ENCODE measurements around the gene CYP3A7.
A peak's percentile ranks its signal among the peaks of the same experiment; 100 is the strongest.
"Not testable (repeated sequence)": the region's sequence is repeated elsewhere in the genome, so short reads cannot be mapped to it uniquely, and the experiment has no call there.

The CYP3A7 gene

GRCh38 chr7:99734987-99735386 is at the start of gene CYP3A7:
CYP3A7 (minus strand) TSS chr7:99735196; CDS start chr7:99735093, 103 bp downstream.
- Mint-ChIP-seq H3K27ac (peak within 1 kb of the TSS; percentile 71 to 74), H3K4me1 (peaks cover 23% of the 10 kb centered on the region), H3K27me3 (no peaks in the 10 kb centered on the region), H3K4me3 (no peak within 1 kb of the TSS), H3K9me3 (no peaks in the 10 kb centered on the region)
- ATAC-seq: no peak
- DNase-seq: no peak

GRCh38 chr7:99784007-99784406 is 49.0 kb upstream of the CYP3A7 start, which contains the start of gene CYP3A4:
CYP3A4 (minus strand) TSS chr7:99784184; CDS start chr7:99784081, 103 bp downstream.
- no peak within 1 kb of the TSS for H3K27ac Mint-ChIP-seq
- ATAC-seq: no peak
- H3K9me3 Mint-ChIP-seq: no peaks in the 10 kb centered on the region
- peaks cover 21% of the 10 kb centered on the region for H3K27me3 Mint-ChIP-seq
- peaks cover 23% of the 10 kb centered on the region for H3K4me1 Mint-ChIP-seq
- no peak within 1 kb of the TSS for H3K4me3 Mint-ChIP-seq
- no peak for DNase-seq

- Mint-ChIP-seq H3K27ac (peak overlapping the region in 1 of 2 donors; percentile 27), H3K27me3 (peaks cover 32% of the 10 kb centered on the region)
These were observed 47.3 kb upstream of the CYP3A7 start for GRCh38 chr7:99782012-99782953.

GRCh38 chr7:99780588-99780987 is 45.6 kb upstream of the CYP3A7 start:
- H3K9me3 Mint-ChIP-seq: peaks cover 0 to under 1% of the 10 kb centered on the region in 2 donors
- no peak for ATAC-seq
- H3K27ac Mint-ChIP-seq: no peak overlapping the region
- H3K27me3 Mint-ChIP-seq: peaks cover 40% of the 10 kb centered on the region
- no peak for DNase-seq
- H3K4me1 Mint-ChIP-seq: no peaks in the 10 kb centered on the region
- no peak overlapping the region for H3K4me3 Mint-ChIP-seq

More at GRCh38 chr7:99782012-99782953, 47.3 kb upstream of the CYP3A7 start:
- H3K4me1 Mint-ChIP-seq: peaks cover 6% of the 10 kb centered on the region
- no peak for DNase-seq
- no peak overlapping the region for H3K4me3 Mint-ChIP-seq
- no peaks in the 10 kb centered on the region for H3K9me3 Mint-ChIP-seq
- no peak for ATAC-seq

GRCh38 chr7:99779949-99780348 is 45.0 kb upstream of the CYP3A7 start:
- Mint-ChIP-seq H3K4me3 (no peak overlapping the region), H3K27me3 (peaks cover 47% of the 10 kb centered on the region), H3K27ac (no peak overlapping the region), H3K9me3 (peaks cover 0 to 7% of the 10 kb centered on the region in 2 donors), H3K4me1 (no peaks in the 10 kb centered on the region)
- ATAC-seq (no peak), DNase-seq (no peak)

GRCh38 chr7:99778880-99779279 is 43.9 kb upstream of the CYP3A7 start:
- Mint-ChIP-seq H3K4me1 (no peaks in the 10 kb centered on the region), H3K4me3 (no peak overlapping the region), H3K9me3 (peaks cover under 1 to 13% of the 10 kb centered on the region in 2 donors), H3K27ac (no peak overlapping the region), H3K27me3 (peaks cover 54% of the 10 kb centered on the region)
- ATAC-seq (no peak), DNase-seq (no peak)

GRCh38 chr7:99773395-99773794 is 38.4 kb upstream of the CYP3A7 start:
- not testable (repeated sequence) for DNase-seq, H3K27ac Mint-ChIP-seq, ATAC-seq
- Mint-ChIP-seq H3K4me3 (peak overlapping the region in 1 of 2 donors; percentile 10), H3K27me3 (peaks cover 67% of the 10 kb centered on the region), H3K9me3 (peaks cover 12 to 20% of the 10 kb centered on the region in 2 donors), H3K4me1 (peaks cover 12% of the 10 kb centered on the region)

- Mint-ChIP-seq H3K9me3 (peaks cover 12 to 20% of the 10 kb centered on the region in 2 donors), H3K4me3 (no peak overlapping the region), H3K27me3 (peaks cover 62% of the 10 kb centered on the region), H3K27ac (no peak overlapping the region), H3K4me1 (peaks cover 20% of the 10 kb centered on the region)
- DNase-seq (no peak), ATAC-seq (no peak)
These were observed 37.6 kb upstream of the CYP3A7 start for GRCh38 chr7:99772565-99772964.

GRCh38 chr7:99769494-99769893 is 34.5 kb upstream of the CYP3A7 start:
- Mint-ChIP-seq H3K4me1 (peaks cover 26% of the 10 kb centered on the region), H3K9me3 (peaks cover 9 to 12% of the 10 kb centered on the region in 2 donors), H3K27me3 (peaks cover 42% of the 10 kb centered on the region)
- not testable (repeated sequence) for DNase-seq, H3K4me3 Mint-ChIP-seq, ATAC-seq, H3K27ac Mint-ChIP-seq

- Mint-ChIP-seq H3K4me1 (peaks cover 23% of the 10 kb centered on the region), H3K27ac (no peak overlapping the region)
These were observed 33.5 kb upstream of the CYP3A7 start for GRCh38 chr7:99768471-99768870.

GRCh38 chr7:99767662-99768061 is 32.7 kb upstream of the CYP3A7 start:
- peaks cover 0 to 6% of the 10 kb centered on the region in 2 donors for H3K9me3 Mint-ChIP-seq
- peak overlapping the region; percentile 4 to 14 for H3K4me3 Mint-ChIP-seq
- no peak overlapping the region for H3K27ac Mint-ChIP-seq
- ATAC-seq (no peak), DNase-seq (no peak)
- H3K27me3 Mint-ChIP-seq: peaks cover 26% of the 10 kb centered on the region
- H3K4me1 Mint-ChIP-seq: peaks cover 18% of the 10 kb centered on the region

More at GRCh38 chr7:99768471-99768870, 33.5 kb upstream of the CYP3A7 start:
- Mint-ChIP-seq H3K4me3 (no peak overlapping the region), H3K27me3 (peaks cover 32% of the 10 kb centered on the region), H3K9me3 (peaks cover 3 to 7% of the 10 kb centered on the region in 2 donors)
- no peak for DNase-seq
- peak; percentile 70 for ATAC-seq

- H3K9me3 Mint-ChIP-seq: peaks cover 0 to 6% of the 10 kb centered on the region in 2 donors
- peaks cover 18% of the 10 kb centered on the region for H3K4me1 Mint-ChIP-seq
- H3K27ac Mint-ChIP-seq: no peak overlapping the region
- DNase-seq (no peak), ATAC-seq (no peak)
- H3K4me3 Mint-ChIP-seq: no peak overlapping the region
- H3K27me3 Mint-ChIP-seq: peaks cover 22% of the 10 kb centered on the region
These were observed 31.6 kb upstream of the CYP3A7 start for GRCh38 chr7:99766484-99767099.

GRCh38 chr7:99764478-99764877 is 29.5 kb upstream of the CYP3A7 start:
- ATAC-seq (no peak), DNase-seq (no peak)
- Mint-ChIP-seq H3K4me1 (peaks cover 18% of the 10 kb centered on the region), H3K4me3 (no peak overlapping the region), H3K27me3 (peaks cover 4% of the 10 kb centered on the region), H3K9me3 (no peaks in the 10 kb centered on the region), H3K27ac (no peak overlapping the region)

GRCh38 chr7:99762680-99763327 is 27.8 kb upstream of the CYP3A7 start:
- no peak overlapping the region for H3K4me3 Mint-ChIP-seq
- peaks cover 9% of the 10 kb centered on the region for H3K4me1 Mint-ChIP-seq
- no peak overlapping the region for H3K27ac Mint-ChIP-seq
- DNase-seq (no peak), ATAC-seq (no peak)
- no peaks in the 10 kb centered on the region for H3K27me3 Mint-ChIP-seq
- no peaks in the 10 kb centered on the region for H3K9me3 Mint-ChIP-seq

GRCh38 chr7:99755085-99755484 is 20.1 kb upstream of the CYP3A7 start:
- no peak overlapping the region for H3K4me3 Mint-ChIP-seq
- H3K27ac Mint-ChIP-seq: no peak overlapping the region
- ATAC-seq: no peak

More at GRCh38 chr7:99755085-99755484, 20.1 kb upstream of the CYP3A7 start:
- Mint-ChIP-seq H3K27me3 (peaks cover 13% of the 10 kb centered on the region), H3K9me3 (no peaks in the 10 kb centered on the region), H3K4me1 (no peaks in the 10 kb centered on the region)
- DNase-seq: no peak

Measured in stimulated activated naive CD8-positive, alpha-beta T cell treated with anti-CD3 and anti-CD28 coated beads, Interleukin-15, amount 100 ng/mL, for 72 hours (primary cell).